Fibroblast of the aortic adventitia (primary cell): ENCODE measurements around the gene CRYAB. TPM values are rescaled to one million over a fixed set of nuclear protein-coding genes. Genes with fewer than 3 reads are reported as not detected.

Source experiments
- DNase-seq: peaks from one replicate; pipeline ENCODE4 v3.0.0-alpha.2; 2010; ENCODE audit warnings: low read depth
- H3K4me3 ChIP-seq: 2 replicates; pipeline ENCODE4 v1.5.1; 2011; ENCODE audit warnings: low read depth, mild to moderate bottlenecking, control low read depth, low read length, moderate library complexity
- CTCF ChIP-seq: IDR thresholded peaks from 2 replicates; pipeline ENCODE4 v1.5.1; 2011; ENCODE audit warnings: mild to moderate bottlenecking, low read length, control low read depth, inconsistent platforms; ENCODE audit not compliant: insufficient read depth
- total RNA-seq: library from RNA; depleted of rRNA; stranded (reverse); fragments of >200 nt; gene quantifications from 2 replicates; pipeline ENCODE4 v1.2.3, GENCODE V29; 2012; ENCODE audit warnings: low replicate concordance

Gene CRYAB
- total RNA-seq, 1 donor, result 60.2 TPM

GRCh38 chr11:111939836-111940604 is 28.4 kb upstream of the CRYAB start:
- no peak for TF ChIP-seq CTCF
- H3K4me3 ChIP-seq, result no peak overlapping the region
- peak; percentile 76 for DNase-seq

GRCh38 chr11:111938687-111939160 is 27.2 kb upstream of the CRYAB start:
- H3K4me3 ChIP-seq, result peak overlapping the region; percentile 35
- TF ChIP-seq CTCF, result no peak
- peak; percentile 37 for DNase-seq

GRCh38 chr11:111937844-111938243 is 26.3 kb upstream of the CRYAB start:
- DNase-seq, result no peak
- H3K4me3 ChIP-seq, result peak overlapping the region; percentile 70
- no peak for TF ChIP-seq CTCF

GRCh38 chr11:111937461-111937769 is 25.8 kb upstream of the CRYAB start:
- DNase-seq, result no peak
- no peak for TF ChIP-seq CTCF
- peak overlapping the region; percentile 70 for H3K4me3 ChIP-seq

GRCh38 chr11:111936040-111936540 is 24.5 kb upstream of the CRYAB start:
- TF ChIP-seq CTCF, result no peak
- no peak for DNase-seq
- no peak overlapping the region for H3K4me3 ChIP-seq

GRCh38 chr11:111935317-111936039 is 23.9 kb upstream of the CRYAB start:
- no peak overlapping the region for H3K4me3 ChIP-seq
- DNase-seq, result peak; percentile 52
- no peak for TF ChIP-seq CTCF
